SK-N-SH (cell line): ENCODE data around the gene DNMT3B. TPM values are rescaled to one million over a fixed set of nuclear protein-coding genes. Genes with fewer than 3 reads are reported as not detected.
A peak's percentile ranks its signal among the peaks of the same experiment; 100 is the strongest.
"Not testable (repeated sequence)": the region's sequence is repeated elsewhere in the genome, so short reads cannot be mapped to it uniquely, and the experiment has no call there.

Experiments used
- CTCF ChIA-PET: fragments of 300-600, 350-600 bp; formaldehyde crosslinking; extraction: SDS; loops from one replicate; lab custom pipeline; 2021; lab: Yijun Ruan, JAX
- POLR2A ChIA-PET: fragments of 350-600 bp; sonication (Branson Sonifier 250); formaldehyde crosslinking; extraction: SDS; loops from one replicate; lab custom pipeline; 2020; ENCODE audit warnings: antibody characterized with exemption, inconsistent platforms; lab: Yijun Ruan, JAX
- DNase-seq: peaks from one replicate; pipeline ENCODE4 v3.0.0; 2012
- H2AFZ ChIP-seq: fragments of 200-600 bp; sonication (generic); 2 replicates; pipeline ENCODE4 v1.8.1; 2016; ENCODE audit warnings: antibody characterized with exemption, mild to moderate bottlenecking, low read depth
- H3F3A ChIP-seq: fragments of 200-600 bp; sonication (generic); replicated peaks from 2 replicates; pipeline ENCODE3; 2016; ENCODE audit warnings: antibody characterized with exemption, mild to moderate bottlenecking; ENCODE audit not compliant: insufficient read depth
- H3K27ac ChIP-seq, 2 experiments: fragments of 200-500 bp in 1 of 2; fragments of 200-600 bp in 1 of 2; sonication (Bioruptor generic) in 1 of 2; sonication (generic), shearing (Covaris generic) in 1 of 2; 2 replicates each; pipeline versions ENCODE4 v1.5.1 to v1.6.1; 2014 to 2016; ENCODE audit warnings: low read depth in 2 of 2, inconsistent platforms in 1 of 2, low read length in 1 of 2, mild to moderate bottlenecking in 1 of 2, mixed read lengths in 1 of 2
- H3K27me3 ChIP-seq: fragments of 200-600 bp; sonication (generic), shearing (Covaris generic); 2 replicates; pipeline ENCODE4 v1.6.1; 2016; ENCODE audit warnings: mixed run types; ENCODE audit not compliant: insufficient read depth
- H3K36me3 ChIP-seq, 2 experiments: fragments of 200-500 bp in 1 of 2; fragments of 200-600 bp in 1 of 2; sonication (Bioruptor generic) in 1 of 2; sonication (generic) in 1 of 2; replicated peaks in 1 of 2; 2 replicates each; pipeline versions ENCODE3 to v1.5.1; 2014 to 2016; ENCODE audit warnings: low read length in 1 of 2, mild to moderate bottlenecking in 1 of 2; ENCODE audit not compliant: insufficient read depth in 2 of 2, control insufficient read depth in 1 of 2
- H3K4me1 ChIP-seq, 2 experiments: fragments of 200-500 bp in 1 of 2; fragments of 200-600 bp in 1 of 2; sonication (Bioruptor generic) in 1 of 2; sonication (generic), shearing (Covaris generic) in 1 of 2; 2 replicates each; pipeline versions ENCODE4 v1.5.1 to v1.6.1; 2014 to 2016; ENCODE audit warnings: low read depth in 1 of 2, low read length in 1 of 2, mixed run types in 1 of 2; ENCODE audit not compliant: insufficient read depth in 2 of 2, control insufficient read depth in 1 of 2
- H3K4me2 ChIP-seq: fragments of 200-600 bp; sonication (generic), shearing (Covaris generic); 2 replicates; pipeline ENCODE4 v1.6.1; 2017; ENCODE audit warnings: mixed run types
- H3K4me3 ChIP-seq, 2 experiments: fragments of 200-500 bp in 1 of 2; fragments of 200-600 bp in 1 of 2; sonication (Bioruptor generic) in 1 of 2; sonication (generic), shearing (Covaris generic) in 1 of 2; 2 replicates each; pipeline versions ENCODE4 v1.5.1 to v1.8.1; 2014 to 2016; ENCODE audit warnings: low read depth in 2 of 2, inconsistent platforms in 1 of 2, low read length in 1 of 2, mild to moderate bottlenecking in 1 of 2, mixed read lengths in 1 of 2, moderate library complexity in 1 of 2
- H3K79me2 ChIP-seq: fragments of 200-600 bp; sonication (generic); 2 replicates; pipeline ENCODE4 v1.8.1; 2017; ENCODE audit warnings: mild to moderate bottlenecking; ENCODE audit not compliant: insufficient read depth
- H3K9ac ChIP-seq: fragments of 200-600 bp; sonication (generic); 2 replicates; pipeline ENCODE4 v1.6.1; 2017; ENCODE audit warnings: mixed run types
- H3K9me2 ChIP-seq: fragments of 200-600 bp; sonication (generic); 2 replicates; pipeline ENCODE4 v1.6.1; 2017; ENCODE audit warnings: mixed run types
- H3K9me3 ChIP-seq: fragments of 200-600 bp; sonication (generic); 2 replicates; pipeline ENCODE4 v1.6.1; 2017; ENCODE audit warnings: mixed run types, mild to moderate bottlenecking, moderate library complexity
- H4K20me1 ChIP-seq: fragments of 200-600 bp; sonication (generic); 2 replicates; pipeline ENCODE4 v1.6.1; 2017; ENCODE audit warnings: mild to moderate bottlenecking, mixed run types; ENCODE audit not compliant: insufficient read depth
- CHD2 ChIP-seq: fragments of 150-350 bp; IDR thresholded peaks from 2 replicates; pipeline ENCODE4 v1.6.1; 2018; ENCODE audit warnings: low read length; ENCODE audit not compliant: partially characterized antibody
- EP300 ChIP-seq, 2 experiments: IDR thresholded peaks; 2 replicates each; pipeline versions ENCODE4 v1.4.0 to v1.6.1; 2012; ENCODE audit warnings: borderline replicate concordance in 1 of 2, low read depth in 1 of 2, low read length in 1 of 2
- FOSL2 ChIP-seq: IDR thresholded peaks from 2 replicates; pipeline ENCODE4 v1.4.0; 2012; ENCODE audit warnings: low read depth, mild to moderate bottlenecking, moderate library complexity, borderline replicate concordance
- FOXM1 ChIP-seq: IDR thresholded peaks from 2 replicates; pipeline ENCODE4 v1.4.0; 2012; ENCODE audit warnings: low read depth, mild to moderate bottlenecking
- IRF3 ChIP-seq: fragments of 150-350 bp; IDR thresholded peaks from 2 replicates; pipeline ENCODE4 v1.6.1; 2016; ENCODE audit warnings: mild to moderate bottlenecking, low read depth, low read length
- MAX ChIP-seq: IDR thresholded peaks from 2 replicates; pipeline ENCODE4 v1.4.0; 2012; ENCODE audit warnings: low read depth
- MEF2A ChIP-seq: IDR thresholded peaks from 2 replicates; pipeline ENCODE4 v1.4.0; 2012; ENCODE audit warnings: low read depth, borderline replicate concordance
- MXI1 ChIP-seq: IDR thresholded peaks from 2 replicates; pipeline ENCODE4 v1.6.1; 2012; ENCODE audit warnings: mild to moderate bottlenecking, low read depth, low read length, improper control_type of control experiment
- NRF1 ChIP-seq: IDR thresholded peaks from 2 replicates; pipeline ENCODE4 v1.6.1; 2012; ENCODE audit warnings: low read depth, mild to moderate bottlenecking, low read length
- PBX3 ChIP-seq: IDR thresholded peaks from 2 replicates; pipeline ENCODE4; 2012
- RXRA ChIP-seq: IDR thresholded peaks from 2 replicates; pipeline ENCODE4 v1.4.0; 2012; ENCODE audit warnings: low read depth, mild to moderate bottlenecking, borderline replicate concordance
- TEAD4 ChIP-seq: IDR thresholded peaks from 2 replicates; pipeline ENCODE4 v1.4.0; 2012; ENCODE audit warnings: mild to moderate bottlenecking, borderline replicate concordance; ENCODE audit not compliant: insufficient read depth
- USF2 ChIP-seq: fragments of 150-350 bp; IDR thresholded peaks from 2 replicates; pipeline ENCODE4 v1.6.1; 2017; ENCODE audit warnings: antibody characterized with exemption, low read length, low read depth, borderline replicate concordance
- YY1 ChIP-seq: IDR thresholded peaks from 2 replicates; pipeline ENCODE4 v1.4.0; 2012; ENCODE audit warnings: low read depth, mild to moderate bottlenecking
- WGBS: methylation state at CpG from one replicate; pipeline ENCODE4 v1.1.6; 2017; ENCODE audit warnings: low lambda C conversion rate; 5-methylcytosine and 5-hydroxymethylcytosine counted together
- polyA plus RNA-seq, 3 experiments: library from polyadenylated mRNA; depleted of rRNA; stranded (reverse); fragments of >200 nt; gene quantifications; 2 replicates each; pipeline ENCODE4 v1.2.3, GENCODE V29; 2012

Gene DNMT3B
- polyA plus RNA-seq, 1 of the 3 experiments (the other 2 are of a cell fraction): 2.2 TPM

- Histone ChIP-seq H2AFZ (no peak overlapping the region), H3K4me2 (peak overlapping the region; percentile 93), H3K4me3 (0 out of 4 replicates have a peak overlapping the region, but pooled peaks of 1 of the 2 experiments have one; percentile 86), H3K36me3 (no peaks in the 10 kb centered on the region), H3K79me2 (peaks cover 16% of the 10 kb centered on the region; the same call in 1 of the 2 replicates), H3K27ac (no peak overlapping the region), H3K4me1 (peaks cover 0 to 12% of the 10 kb centered on the region in 2 experiments; a peak in 2 of 4 replicates), H3K27me3 (no peaks in the 10 kb centered on the region), H4K20me1 (no peaks in the 10 kb centered on the region), H3K9ac (no peak overlapping the region), H3F3A (peaks cover 7% of the 10 kb centered on the region), H3K9me3 (no peaks in the 10 kb centered on the region), H3K9me2 (no peaks in the 10 kb centered on the region)
- ChIA-PET POLR2A (interaction anchor here (1.6 kb wide), 1 partner anchor 14 kb away, joined by 5 read pairs; no protein-coding TSS in a partner anchor), CTCF (interaction anchor here (1.3 to 4.9 kb wide), 4 partner anchors 11 to 25 kb away, joined by 3 to 39 read pairs (median 14); partner anchors contain the start of gene COMMD7)
- 90% methylated on average over 17 of the region's 17 CpGs for WGBS
- DNase-seq: no peak
- TF ChIP-seq CHD2 (no peak), EP300 (IDR thresholded peaks at IDR 0.05; ENCODE audit: borderline replicate concordance in 1 of 2, low read depth in 1 of 2, low read length in 1 of 2) (no peak), RXRA (no peak), MEF2A (no peak), PBX3 (no peak), FOXM1 (no peak), TEAD4 (no peak), NRF1 (no peak), FOSL2 (no peak), YY1 (no peak), IRF3 (no peak), MXI1 (no peak), USF2 (no peak), MAX (no peak)
These were observed 2.1 kb downstream of the DNMT3B start for GRCh38 chr20:32764005-32764960.

- peaks cover 0 to 12% of the 10 kb centered on the region in 2 experiments; a peak in 2 of 4 replicates for H3K4me1 ChIP-seq
- H3K36me3 ChIP-seq, H3K4me2 ChIP-seq, H3K9me3 ChIP-seq, H3F3A ChIP-seq, H2AFZ ChIP-seq, H3K9me2 ChIP-seq, DNase-seq, POLR2A ChIA-PET, H4K20me1 ChIP-seq, H3K27ac ChIP-seq, H3K4me3 ChIP-seq, H3K9ac ChIP-seq, H3K27me3 ChIP-seq: not testable (repeated sequence)
- WGBS: 91% methylated on average over 17 of the region's 17 CpGs
- H3K79me2 ChIP-seq: peaks cover 16% of the 10 kb centered on the region; the same call in 1 of the 2 replicates
- CTCF ChIA-PET: interaction anchor here (4.9 kb wide), 1 partner anchor 12 kb away, joined by 39 read pairs; no protein-coding TSS in a partner anchor
These were observed 3.2 kb downstream of the DNMT3B start for GRCh38 chr20:32765230-32765875.
